SK-N-MC (cell line): ENCODE results near the gene GNRH2.

Experiments
- DNase-seq: peaks from one replicate; pipeline ENCODE4 v3.0.0-alpha.2; 2011; ENCODE audit warnings: low read depth, low spot score
- H3K27ac ChIP-seq: fragments of 200-600 bp; sonication (generic); 2 replicates; pipeline ENCODE4 v1.5.1; 2016; ENCODE audit warnings: mixed run types
- H3K36me3 ChIP-seq: fragments of 200-600 bp; sonication (generic); 2 replicates; pipeline ENCODE4 v1.6.1; 2017; ENCODE audit warnings: antibody characterized with exemption, low read length, mixed read lengths; ENCODE audit not compliant: insufficient read depth
- H3K4me3 ChIP-seq: fragments of 200-600 bp; sonication (generic); 2 replicates; pipeline ENCODE4 v1.5.1; 2016
- H3K9ac ChIP-seq: fragments of 200-600 bp; sonication (generic); 2 replicates; pipeline ENCODE4 v1.8.0; 2017; ENCODE audit warnings: mixed run types, mixed read lengths; ENCODE audit not compliant: insufficient read length
- H3K9me3 ChIP-seq: fragments of 200-600 bp; sonication (generic); 2 replicates; pipeline ENCODE4 v1.6.1; 2017; ENCODE audit warnings: low read depth, mild to moderate bottlenecking, antibody characterized with exemption, low read length, moderate library complexity, mixed read lengths
- EZH2 ChIP-seq: fragments of 200-600 bp; sonication (generic); IDR thresholded peaks from one replicate; pipeline ENCODE4 v1.6.1; 2017; ENCODE audit warnings: antibody characterized with exemption
- FOXP2 ChIP-seq: optimal IDR thresholded peaks from 2 replicates; pipeline ENCODE3; 2011; ENCODE audit warnings: mild to moderate bottlenecking, moderate library complexity; ENCODE audit not compliant: insufficient read depth; ENCODE audit errors: extremely low read length, control extremely low read depth
- POLR2AphosphoS5 ChIP-seq: IDR thresholded peaks from 2 replicates; pipeline ENCODE4 v1.6.1; 2012; ENCODE audit warnings: mild to moderate bottlenecking, low read depth, low read length, borderline replicate concordance

The GNRH2 gene

DNA sequence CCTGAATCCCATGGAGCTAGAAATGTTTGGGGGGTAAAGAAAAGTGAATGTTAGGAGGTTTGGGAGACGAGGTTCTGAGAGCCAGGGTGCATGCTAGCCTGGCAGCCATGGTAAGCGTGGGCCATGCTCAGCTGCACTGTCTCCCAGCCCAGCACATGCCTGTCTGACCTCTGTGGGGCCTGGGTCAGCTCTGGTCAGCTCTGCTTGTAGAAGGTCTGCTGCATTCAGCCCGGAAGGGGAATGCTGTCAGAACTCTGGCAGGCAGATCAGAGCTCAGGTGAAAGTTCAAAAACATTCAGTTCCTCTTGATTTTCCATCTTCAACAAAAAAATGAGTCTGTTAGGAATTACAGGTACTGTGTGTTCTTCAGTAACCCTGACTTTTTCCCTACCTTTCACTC, 5.8 kb upstream of the GNRH2 start:
- Histone ChIP-seq H3K4me3 (no peak overlapping the region), H3K27ac (no peak overlapping the region), H3K9ac (no peak overlapping the region), H3K36me3 (peaks cover 47% of the 10 kb centered on the region), H3K9me3 (no peaks in the 10 kb centered on the region)
- DNase-seq = no peak
- TF ChIP-seq FOXP2 = no peak
- TF ChIP-seq EZH2 = no peak
- TF ChIP-seq POLR2AphosphoS5 = no peak

DNA sequence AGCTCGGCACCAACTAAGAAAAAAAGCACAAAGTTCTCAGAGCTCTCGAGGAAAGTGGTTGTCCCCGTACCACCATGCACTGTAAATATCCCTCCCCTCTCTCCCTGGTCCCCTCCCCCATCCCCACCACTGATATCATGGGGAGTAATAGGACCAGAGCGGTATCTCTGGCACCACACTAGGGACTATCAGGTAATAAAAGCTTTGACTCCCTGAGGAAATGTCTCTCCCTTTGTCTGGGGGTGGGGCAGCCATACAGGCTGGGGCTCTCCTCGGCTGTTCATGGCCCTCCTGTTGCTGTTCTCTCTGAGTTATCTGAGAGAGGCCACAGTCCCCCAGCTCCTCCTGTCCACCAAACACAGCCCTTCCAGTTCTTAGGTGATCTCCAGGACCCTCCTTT, 5.0 kb upstream of the GNRH2 start:
- no peak overlapping the region for H3K4me3 ChIP-seq
- H3K9me3 ChIP-seq = no peaks in the 10 kb centered on the region
- no peak overlapping the region for H3K27ac ChIP-seq
- no peak overlapping the region for H3K9ac ChIP-seq
- H3K36me3 ChIP-seq = peaks cover 47% of the 10 kb centered on the region
- TF ChIP-seq FOXP2 (no peak), EZH2 (no peak), POLR2AphosphoS5 (no peak)
- DNase-seq = no peak

DNA sequence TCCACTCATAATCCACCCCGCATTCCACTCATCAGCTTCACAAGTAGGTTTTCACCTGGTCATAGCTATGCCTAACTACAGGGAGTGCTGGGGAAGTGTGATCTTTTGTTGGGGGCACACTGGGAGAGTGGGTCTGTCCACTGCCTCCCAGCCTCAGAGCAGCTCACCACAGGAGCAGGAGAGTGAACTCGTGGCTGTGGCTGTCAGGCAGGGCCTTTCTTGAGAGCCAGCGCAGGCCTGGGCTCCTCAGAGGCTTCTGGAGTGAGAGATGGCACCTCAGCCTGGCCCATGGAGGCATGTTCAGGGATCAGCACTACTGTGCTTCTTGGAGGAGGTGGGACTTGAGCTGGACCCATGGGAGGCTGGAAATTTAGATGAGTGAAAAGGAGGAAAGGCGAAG, 4.0 kb upstream of the GNRH2 start:
- no peak overlapping the region for H3K27ac ChIP-seq
- H3K36me3 ChIP-seq = peaks cover 47% of the 10 kb centered on the region
- no peaks in the 10 kb centered on the region for H3K9me3 ChIP-seq
- no peak overlapping the region for H3K4me3 ChIP-seq
- no peak for DNase-seq
- TF ChIP-seq EZH2 = no peak
- no peak for TF ChIP-seq POLR2AphosphoS5
- H3K9ac ChIP-seq = no peak overlapping the region

DNA sequence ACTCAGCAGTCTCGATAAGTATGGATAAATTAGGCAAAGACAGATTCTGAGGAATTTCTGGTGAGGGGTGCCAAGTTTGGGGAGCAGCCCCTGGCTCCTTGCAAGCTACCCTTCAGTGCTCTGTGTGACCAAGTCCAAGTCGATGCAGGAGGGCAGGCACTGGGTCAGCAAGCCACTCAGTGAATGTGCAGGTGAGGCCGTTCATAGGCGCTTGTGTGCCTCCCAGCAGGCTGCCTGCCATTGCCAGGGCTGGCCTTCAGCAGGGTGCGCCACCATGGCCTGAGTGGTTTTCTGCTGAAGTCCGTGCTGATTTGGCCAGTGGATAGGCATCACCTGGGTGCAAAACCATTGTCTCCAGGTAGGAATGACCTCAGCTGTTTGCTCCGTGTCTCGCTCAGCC, 3.3 kb upstream of the GNRH2 start:
- TF ChIP-seq POLR2AphosphoS5 = no peak
- TF ChIP-seq FOXP2 = no peak
- Histone ChIP-seq H3K9me3 (no peaks in the 10 kb centered on the region), H3K4me3 (no peak overlapping the region), H3K36me3 (peaks cover 40% of the 10 kb centered on the region), H3K9ac (no peak overlapping the region), H3K27ac (no peak overlapping the region)
- DNase-seq = no peak

DNA sequence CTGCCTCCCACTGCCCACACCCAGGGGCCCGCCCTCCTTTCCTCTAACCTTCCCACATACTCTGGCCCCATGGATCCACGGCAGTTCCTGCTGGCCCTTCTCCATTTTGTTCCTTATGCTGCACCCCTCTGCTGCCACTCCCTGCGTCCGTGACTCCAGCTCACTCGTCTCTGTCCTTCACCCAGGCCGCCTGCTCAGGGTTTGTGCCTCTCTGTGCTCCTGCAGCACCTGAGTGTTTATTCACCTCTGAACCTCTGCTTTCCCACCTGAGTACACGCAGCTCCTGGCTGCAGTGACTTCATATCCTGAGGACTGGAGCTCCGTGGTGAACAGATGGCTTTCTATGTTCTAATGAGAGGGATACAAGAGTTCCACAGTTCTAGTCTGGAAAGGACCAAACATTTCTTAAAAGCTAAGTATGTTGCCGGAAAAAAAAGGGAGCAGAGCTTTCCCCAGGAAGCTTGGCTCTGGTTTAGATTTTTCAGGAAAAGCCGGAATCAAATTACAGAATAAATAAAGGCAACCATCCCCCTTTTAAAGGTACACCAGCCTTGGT, 1.5 kb upstream of the GNRH2 start:
- H3K4me3 ChIP-seq = no peak overlapping the region
- TF ChIP-seq FOXP2 (no peak), POLR2AphosphoS5 (no peak), EZH2 (no peak)
- no peak for DNase-seq
- H3K9ac ChIP-seq = no peak overlapping the region
- H3K36me3 ChIP-seq = peaks cover 22% of the 10 kb centered on the region; the same call in 1 of the 2 replicates
- peak overlapping the region; percentile 64 for H3K27ac ChIP-seq
- no peaks in the 10 kb centered on the region for H3K9me3 ChIP-seq

DNA sequence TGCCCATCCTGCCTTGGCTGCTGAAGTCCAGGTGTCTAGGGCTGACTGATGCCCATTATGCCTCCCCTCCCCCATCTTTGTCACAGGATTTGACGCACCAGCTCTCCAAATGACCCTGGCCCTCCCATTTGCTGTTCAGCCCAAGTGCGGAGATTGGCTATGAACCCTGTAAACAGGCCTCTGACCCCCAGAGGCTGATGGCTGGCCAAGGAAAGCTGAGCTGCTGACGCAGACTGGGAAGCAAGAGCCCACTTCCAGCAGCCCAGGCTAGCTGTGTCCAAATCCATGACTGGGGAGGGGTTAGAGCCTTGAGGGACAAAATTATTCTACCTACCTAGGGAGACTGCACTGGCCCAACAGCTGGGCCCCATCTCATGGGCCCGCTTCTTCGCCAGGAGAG, 797 bp upstream of the GNRH2 start:
- TF ChIP-seq POLR2AphosphoS5 = no peak
- no peak for TF ChIP-seq EZH2
- no peak for TF ChIP-seq FOXP2
- no peak for DNase-seq
- Histone ChIP-seq H3K27ac (no peak overlapping the region), H3K4me3 (no peak overlapping the region), H3K9ac (no peak overlapping the region), H3K36me3 (peaks cover 19% of the 10 kb centered on the region; the same call in 1 of the 2 replicates), H3K9me3 (no peaks in the 10 kb centered on the region)

DNA sequence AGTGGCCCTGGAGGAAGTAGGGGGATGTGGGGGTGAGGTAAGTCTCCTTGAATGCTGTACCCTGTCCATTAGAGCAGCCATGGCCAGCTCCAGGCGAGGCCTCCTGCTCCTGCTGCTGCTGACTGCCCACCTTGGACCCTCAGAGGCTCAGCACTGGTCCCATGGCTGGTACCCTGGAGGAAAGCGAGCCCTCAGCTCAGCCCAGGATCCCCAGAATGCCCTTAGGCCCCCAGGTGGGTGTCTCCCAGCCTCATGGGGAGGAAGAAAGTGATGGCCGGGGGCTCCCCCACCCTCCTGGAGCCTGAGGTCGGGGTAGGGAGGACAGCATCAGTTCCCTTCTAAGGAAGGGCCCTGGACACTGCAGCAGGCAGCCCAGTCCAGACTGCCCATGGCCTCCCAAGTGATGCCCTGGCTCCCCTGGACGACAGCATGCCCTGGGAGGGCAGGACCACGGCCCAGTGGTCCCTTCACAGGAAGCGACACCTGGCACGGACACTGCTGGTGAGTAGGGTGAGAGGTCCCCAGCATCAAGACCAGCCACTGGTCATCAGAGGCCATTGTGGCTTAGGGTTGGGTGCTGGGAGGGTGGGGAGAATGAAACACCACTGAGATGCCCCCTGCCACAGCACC, 1.0 kb downstream of the GNRH2 start:
- no peak overlapping the region for H3K27ac ChIP-seq

DNA sequence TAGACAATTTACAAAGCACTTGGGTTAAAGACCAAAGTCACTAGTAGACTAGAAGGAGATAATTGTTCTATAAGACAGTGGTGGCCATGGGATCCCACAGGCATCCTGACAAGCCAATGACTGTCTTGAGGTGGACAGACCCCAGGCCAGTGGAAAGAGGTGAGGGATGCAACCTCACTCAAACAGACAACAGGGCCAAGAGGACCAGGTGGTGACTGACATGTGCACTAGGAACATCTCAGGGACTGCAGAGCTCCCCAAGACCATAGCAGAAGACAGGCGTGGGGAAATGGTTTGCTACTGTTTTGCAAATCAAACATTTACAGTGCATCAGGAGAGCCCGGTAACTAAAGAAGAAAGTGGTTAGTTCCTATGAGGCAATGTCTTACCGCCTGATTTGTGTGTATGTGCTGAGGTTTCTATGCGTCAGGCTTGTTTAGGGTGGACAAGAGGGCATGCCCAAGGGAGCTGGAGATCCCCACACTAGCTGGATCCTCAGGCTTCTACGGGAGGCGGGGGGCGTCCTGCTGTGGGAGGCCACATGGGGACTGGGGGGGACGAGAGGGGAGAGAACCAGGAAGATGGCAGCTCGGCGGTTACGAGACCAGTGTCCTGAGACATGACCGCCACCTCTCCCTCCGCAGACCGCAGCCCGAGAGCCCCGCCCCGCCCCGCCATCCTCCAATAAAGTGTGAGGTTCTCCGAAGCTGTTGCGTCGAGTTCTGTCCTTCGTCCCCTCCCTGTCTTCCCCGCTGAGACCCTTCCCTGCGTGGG, 1.8 kb downstream of the GNRH2 start:
- DNase-seq = no peak
- TF ChIP-seq EZH2 (no peak), FOXP2 (no peak), POLR2AphosphoS5 (no peak)
- Histone ChIP-seq H3K36me3 (peaks cover 20% of the 10 kb centered on the region), H3K9ac (peak overlapping the region; percentile 87), H3K27ac (no peak overlapping the region), H3K9me3 (no peaks in the 10 kb centered on the region), H3K4me3 (peak overlapping the region; percentile 99)

More for the DNA sequence above, 1.0 kb downstream of the GNRH2 start:
- Histone ChIP-seq H3K9me3 (no peaks in the 10 kb centered on the region), H3K36me3 (peaks cover 17% of the 10 kb centered on the region), H3K4me3 (no peak overlapping the region), H3K9ac (no peak overlapping the region)
- TF ChIP-seq EZH2 = no peak
- TF ChIP-seq FOXP2 = no peak
- TF ChIP-seq POLR2AphosphoS5 = no peak
- DNase-seq = no peak
